ENCODE data around the gene HPD.
"Not testable (repeated sequence)": the region's sequence is repeated elsewhere in the genome, so short reads cannot be mapped to it uniquely, and the experiment has no call there.

Gene HPD

GRCh38 chr12:121858662-121859572, at the start of gene HPD:
TSS of gene HPD (minus strand) at chr12:121858859. CDS start at chr12:121858823, 36 bp downstream.
- DNase-seq = no peak

GRCh38 chr12:121905746-121906145, 47.1 kb upstream of the HPD start:
- DNase-seq = no peak

- DNase-seq = no peak
These were observed 44.5 kb upstream of the HPD start for GRCh38 chr12:121903202-121903601.

- no peak for DNase-seq
These were observed 40.9 kb upstream of the HPD start for GRCh38 chr12:121899590-121899989.

GRCh38 chr12:121898287-121898686, 39.6 kb upstream of the HPD start:
- DNase-seq = no peak

- DNase-seq = peak in 1 of 4 experiments; percentile 10
These were observed 36.0 kb upstream of the HPD start for GRCh38 chr12:121894633-121895032.

GRCh38 chr12:121893961-121894460, 35.4 kb upstream of the HPD start:
- DNase-seq = no peak

- no peak for DNase-seq
These were observed 34.3 kb upstream of the HPD start for GRCh38 chr12:121892673-121893561.

GRCh38 chr12:121889661-121890060, 31.0 kb upstream of the HPD start:
- DNase-seq = not testable (repeated sequence)

- DNase-seq = no peak
These were observed 30.6 kb upstream of the HPD start for GRCh38 chr12:121889274-121889624.

- DNase-seq = peak; percentile 95 to 98 (median 96)
These were observed 30.0 kb upstream of the HPD start, which contains the start of gene PSMD9 for GRCh38 chr12:121888478-121889273. TSS of gene PSMD9 (plus strand) at chr12:121888790. CDS start at chr12:121888857, 67 bp downstream.

- no peak for DNase-seq
These were observed 29.4 kb upstream of the HPD start for GRCh38 chr12:121888083-121888477.

GRCh38 chr12:121885129-121885528, 26.5 kb upstream of the HPD start:
- not testable (repeated sequence) for DNase-seq

GRCh38 chr12:121883315-121883660, 24.6 kb upstream of the HPD start:
- no peak for DNase-seq

- not testable (repeated sequence) for DNase-seq
These were observed 17.4 kb upstream of the HPD start for GRCh38 chr12:121876080-121876447.

GRCh38 chr12:121875582-121875981, 16.9 kb upstream of the HPD start:
- DNase-seq = no peak

- DNase-seq = no peak
These were observed 15.4 kb upstream of the HPD start for GRCh38 chr12:121874071-121874470.

GRCh38 chr12:121873216-121873569, 14.5 kb upstream of the HPD start:
- no peak for DNase-seq

- DNase-seq = no peak
These were observed 14.0 kb upstream of the HPD start for GRCh38 chr12:121872546-121873215.

- no peak for DNase-seq
These were observed 12.8 kb upstream of the HPD start for GRCh38 chr12:121871467-121871866.

GRCh38 chr12:121869229-121869628, 10.6 kb upstream of the HPD start:
- DNase-seq = not testable (repeated sequence)

GRCh38 chr12:121866331-121866730, 7.7 kb upstream of the HPD start:
- no peak for DNase-seq
